PFSK-1 (cell line): ENCODE data around the gene ZNF319.

ENCODE experiments used
- SIN3A ChIP-seq: IDR thresholded peaks from 2 replicates; pipeline ENCODE4 v1.6.1; 2012; ENCODE audit warnings: mild to moderate bottlenecking, low read length, moderate library complexity, borderline replicate concordance; ENCODE audit not compliant: insufficient read depth
- TAF1 ChIP-seq: IDR thresholded peaks from 2 replicates; pipeline ENCODE4 v1.6.1; 2012; ENCODE audit warnings: low read length, control low read depth, borderline replicate concordance; ENCODE audit not compliant: insufficient read depth

GRCh38 chr16:58044266-58045019, 44.0 kb upstream of the ZNF319 start:
- TF ChIP-seq TAF1, result no peak
- no peak for TF ChIP-seq SIN3A
